ENCODE measurements around the gene RHBDF1.

DNA sequence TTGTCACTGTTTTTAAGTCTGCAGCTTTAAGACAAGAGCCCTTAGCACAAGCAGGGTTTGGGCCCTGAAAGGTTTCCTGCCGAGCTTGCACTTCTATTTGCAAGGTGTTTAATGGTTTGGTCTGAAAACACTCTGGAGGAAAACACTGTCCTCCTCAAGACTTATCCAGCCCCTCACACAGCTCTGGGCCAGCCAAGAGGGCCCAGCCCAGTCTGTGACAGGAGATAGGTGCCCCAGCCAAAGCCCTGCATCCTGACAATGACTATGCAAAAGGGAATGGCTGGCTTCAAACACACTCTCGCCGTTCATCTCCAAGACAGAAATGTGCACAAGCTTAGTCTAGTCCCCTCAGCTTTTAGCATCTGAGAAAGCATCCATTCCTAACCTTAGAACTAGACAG is 32.5 kb upstream of the RHBDF1 start:
- TF ChIP-seq, protein P1, sequence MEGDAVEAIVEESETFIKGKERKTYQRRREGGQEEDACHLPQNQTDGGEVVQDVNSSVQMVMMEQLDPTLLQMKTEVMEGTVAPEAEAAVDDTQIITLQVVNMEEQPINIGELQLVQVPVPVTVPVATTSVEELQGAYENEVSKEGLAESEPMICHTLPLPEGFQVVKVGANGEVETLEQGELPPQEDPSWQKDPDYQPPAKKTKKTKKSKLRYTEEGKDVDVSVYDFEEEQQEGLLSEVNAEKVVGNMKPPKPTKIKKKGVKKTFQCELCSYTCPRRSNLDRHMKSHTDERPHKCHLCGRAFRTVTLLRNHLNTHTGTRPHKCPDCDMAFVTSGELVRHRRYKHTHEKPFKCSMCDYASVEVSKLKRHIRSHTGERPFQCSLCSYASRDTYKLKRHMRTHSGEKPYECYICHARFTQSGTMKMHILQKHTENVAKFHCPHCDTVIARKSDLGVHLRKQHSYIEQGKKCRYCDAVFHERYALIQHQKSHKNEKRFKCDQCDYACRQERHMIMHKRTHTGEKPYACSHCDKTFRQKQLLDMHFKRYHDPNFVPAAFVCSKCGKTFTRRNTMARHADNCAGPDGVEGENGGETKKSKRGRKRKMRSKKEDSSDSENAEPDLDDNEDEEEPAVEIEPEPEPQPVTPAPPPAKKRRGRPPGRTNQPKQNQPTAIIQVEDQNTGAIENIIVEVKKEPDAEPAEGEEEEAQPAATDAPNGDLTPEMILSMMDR (IDR thresholded peaks at IDR 0.05; ENCODE audit: insufficient read depth, low read depth, low read length), result no peak
- no peak for TF ChIP-seq EZH2 (IDR thresholded peaks at IDR 0.05; ENCODE audit: insufficient read depth, low read length)
